Smooth muscle cell (in vitro differentiated cells): ENCODE measurements around the gene NRL. TPM values are rescaled to one million over a fixed set of nuclear protein-coding genes. Genes with fewer than 3 reads are reported as not detected.
A peak's percentile ranks its signal among the peaks of the same experiment; 100 is the strongest.

Experiments
- DNase-seq: peaks from one replicate; lab custom pipeline; 2025; ENCODE audit not compliant: unreplicated experiment; lab: John Stamatoyannopoulos, UW
- H2AFZ ChIP-seq: fragments of 200-600 bp; sonication (generic); 2 replicates; pipeline ENCODE4 v1.6.0; 2016; ENCODE audit warnings: antibody characterized with exemption, low read depth, mild to moderate bottlenecking
- H3F3A ChIP-seq: fragments of 200-600 bp; sonication (generic); 2 replicates; pipeline ENCODE4 v1.6.0; 2017; ENCODE audit warnings: antibody characterized with exemption, low read depth
- H3K27ac ChIP-seq: fragments of 200-600 bp; sonication (generic); 2 replicates; pipeline ENCODE4 v1.5.1; 2016; ENCODE audit warnings: low read depth, mild to moderate bottlenecking
- H3K27me3 ChIP-seq: fragments of 200-600 bp; sonication (generic); 2 replicates; pipeline ENCODE4 v1.6.1; 2016; ENCODE audit warnings: low read depth, mild to moderate bottlenecking
- H3K36me3 ChIP-seq: fragments of 200-600 bp; sonication (generic); 2 replicates; pipeline ENCODE4 v1.5.1; 2016; ENCODE audit warnings: low read depth
- H3K4me1 ChIP-seq: fragments of 200-600 bp; sonication (generic); 2 replicates; pipeline ENCODE4 v1.5.1; 2016; ENCODE audit warnings: low read depth
- H3K4me2 ChIP-seq: fragments of 200-600 bp; sonication (generic); 2 replicates; pipeline ENCODE4 v1.6.0; 2016; ENCODE audit warnings: mild to moderate bottlenecking
- H3K4me3 ChIP-seq: fragments of 200-600 bp; sonication (generic); 2 replicates; pipeline ENCODE4 v1.5.1; 2016; ENCODE audit warnings: mild to moderate bottlenecking
- H3K79me2 ChIP-seq: fragments of 200-600 bp; sonication (generic); 2 replicates; pipeline ENCODE4 v1.6.0; 2016; ENCODE audit warnings: low read depth, mild to moderate bottlenecking
- H3K9ac ChIP-seq: fragments of 200-600 bp; sonication (generic); 2 replicates; pipeline ENCODE4 v1.6.0; 2016; ENCODE audit warnings: low read depth
- H3K9me3 ChIP-seq: fragments of 200-600 bp; sonication (generic); replicated peaks from 2 replicates; pipeline ENCODE4 v1.5.1; 2016; ENCODE audit warnings: low read depth
- H4K20me1 ChIP-seq: fragments of 200-600 bp; sonication (generic); 2 replicates; pipeline ENCODE4 v1.6.0; 2016; ENCODE audit warnings: low read depth
- WGBS: methylation state at CpG from one replicate; pipeline ENCODE4 v1.1.7; 2016; ENCODE audit warnings: low lambda C conversion rate; 5-methylcytosine and 5-hydroxymethylcytosine counted together
- polyA plus RNA-seq: library from polyadenylated mRNA; unstranded; fragments of >200 nt; fragmentation: Nextera tagmentation; extraction: Ambion mirVana; gene quantifications from 2 replicates; pipeline ENCODE4 v1.2.1, GENCODE V29; 2016
- total RNA-seq: library from RNA; depleted of rRNA; stranded (reverse); fragments of >200 nt; gene quantifications from 2 replicates; pipeline ENCODE4 v1.2.3, GENCODE V29; 2014
- TF ChIP-seq, protein P1 (sequence below): fragments of 200-600 bp; sonication (generic); IDR thresholded peaks from 2 replicates; pipeline ENCODE4 v1.5.1; 2017; ENCODE audit warnings: borderline replicate concordance, mild to moderate bottlenecking, antibody characterized with exemption; ENCODE audit not compliant: insufficient read depth, poor library complexity, severe bottlenecking

Gene NRL
- total and polyA plus RNA-seq, 2 experiments from 2014 or later: 1.3 to 1.9 TPM

DNA sequence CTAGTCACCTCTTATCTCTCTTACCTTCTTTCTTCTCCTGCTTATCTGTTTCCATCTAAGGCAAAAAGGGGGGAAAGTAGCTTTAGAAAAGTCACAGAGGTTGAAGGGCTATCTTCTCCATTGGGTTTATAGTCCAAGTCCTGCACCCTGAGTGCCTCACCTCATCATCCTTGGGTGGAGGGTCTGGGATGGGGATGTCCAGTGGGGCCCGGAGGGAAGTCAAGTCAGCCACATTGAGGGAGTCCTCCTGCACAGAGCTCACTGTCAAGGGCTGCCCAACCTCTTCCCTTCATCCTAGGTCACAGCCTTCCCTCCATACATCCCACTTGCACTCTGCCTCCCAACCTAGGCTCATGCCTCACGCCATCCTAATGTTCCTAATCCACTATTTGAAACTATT lies 30.5 kb upstream of the NRL start:
- peak overlapping the region; percentile 86 for H3K4me3 ChIP-seq
- H3K4me2 ChIP-seq: no peak overlapping the region
- peaks cover 30% of the 10 kb centered on the region for H3K79me2 ChIP-seq
- peaks cover 9% of the 10 kb centered on the region for H4K20me1 ChIP-seq
- peak overlapping the region; percentile 93 for H3K27ac ChIP-seq
- peaks cover 16% of the 10 kb centered on the region for H3F3A ChIP-seq
- TF ChIP-seq, protein P1, sequence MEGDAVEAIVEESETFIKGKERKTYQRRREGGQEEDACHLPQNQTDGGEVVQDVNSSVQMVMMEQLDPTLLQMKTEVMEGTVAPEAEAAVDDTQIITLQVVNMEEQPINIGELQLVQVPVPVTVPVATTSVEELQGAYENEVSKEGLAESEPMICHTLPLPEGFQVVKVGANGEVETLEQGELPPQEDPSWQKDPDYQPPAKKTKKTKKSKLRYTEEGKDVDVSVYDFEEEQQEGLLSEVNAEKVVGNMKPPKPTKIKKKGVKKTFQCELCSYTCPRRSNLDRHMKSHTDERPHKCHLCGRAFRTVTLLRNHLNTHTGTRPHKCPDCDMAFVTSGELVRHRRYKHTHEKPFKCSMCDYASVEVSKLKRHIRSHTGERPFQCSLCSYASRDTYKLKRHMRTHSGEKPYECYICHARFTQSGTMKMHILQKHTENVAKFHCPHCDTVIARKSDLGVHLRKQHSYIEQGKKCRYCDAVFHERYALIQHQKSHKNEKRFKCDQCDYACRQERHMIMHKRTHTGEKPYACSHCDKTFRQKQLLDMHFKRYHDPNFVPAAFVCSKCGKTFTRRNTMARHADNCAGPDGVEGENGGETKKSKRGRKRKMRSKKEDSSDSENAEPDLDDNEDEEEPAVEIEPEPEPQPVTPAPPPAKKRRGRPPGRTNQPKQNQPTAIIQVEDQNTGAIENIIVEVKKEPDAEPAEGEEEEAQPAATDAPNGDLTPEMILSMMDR: no peak
- H3K9ac ChIP-seq: no peak overlapping the region
- no peaks in the 10 kb centered on the region for H3K9me3 ChIP-seq
- no peak for DNase-seq
- H2AFZ ChIP-seq: no peak overlapping the region
- H3K36me3 ChIP-seq: no peaks in the 10 kb centered on the region
- WGBS: 98% methylated on average over 2 of the region's 2 CpGs
- no peaks in the 10 kb centered on the region for H3K27me3 ChIP-seq
- peaks cover 15% of the 10 kb centered on the region for H3K4me1 ChIP-seq

DNA sequence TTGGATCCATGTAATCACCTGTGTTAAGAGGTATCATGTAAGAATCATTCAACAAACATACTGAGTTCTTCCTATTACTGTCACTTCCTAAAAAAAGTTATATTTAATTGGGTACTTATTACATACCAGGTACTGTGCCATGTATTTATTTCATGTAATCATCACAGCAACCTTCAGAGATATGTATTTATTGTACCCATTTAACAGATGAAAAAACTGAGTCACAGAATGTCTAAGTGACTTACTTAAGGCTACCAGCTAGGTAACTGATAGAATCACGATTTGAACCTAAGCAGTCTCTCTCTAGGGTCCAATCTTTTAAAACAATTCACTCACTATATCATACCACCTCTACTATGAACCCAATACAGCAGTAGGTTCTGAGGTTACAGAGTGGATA lies 29.7 kb upstream of the NRL start:
- Histone ChIP-seq H3K4me1 (peaks cover 23% of the 10 kb centered on the region), H3K4me2 (no peak overlapping the region), H3F3A (peaks cover 16% of the 10 kb centered on the region), H3K27ac (no peak overlapping the region), H3K9me3 (no peaks in the 10 kb centered on the region), H3K79me2 (peaks cover 38% of the 10 kb centered on the region), H3K9ac (no peak overlapping the region), H3K4me3 (no peak overlapping the region), H2AFZ (no peak overlapping the region), H3K36me3 (no peaks in the 10 kb centered on the region), H4K20me1 (peaks cover 13% of the 10 kb centered on the region), H3K27me3 (no peaks in the 10 kb centered on the region)
- 96% methylated on average over 1 of the region's 1 CpG for WGBS
- TF ChIP-seq, protein P1: no peak
- no peak for DNase-seq

DNA sequence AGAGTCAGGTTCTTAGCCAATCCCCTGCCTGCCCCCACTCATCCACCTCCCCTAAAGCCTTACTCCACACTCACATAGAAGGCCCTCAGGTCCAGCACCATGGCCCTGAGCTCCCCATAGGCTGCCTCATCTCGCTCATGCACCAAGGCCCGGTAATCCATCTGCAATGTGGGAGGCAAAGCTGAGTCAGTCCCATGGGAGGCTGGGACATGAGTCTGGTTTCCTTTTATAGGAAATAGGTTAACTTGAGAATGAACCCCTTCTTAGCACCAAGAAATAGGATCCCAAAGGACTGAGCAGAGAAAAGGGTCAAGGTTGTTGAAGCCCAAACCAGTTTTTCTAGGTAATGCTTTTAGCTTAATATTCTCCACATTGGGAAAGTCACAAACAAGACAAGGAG lies 28.8 kb upstream of the NRL start:
- H2AFZ ChIP-seq: no peak overlapping the region
- DNase-seq: no peak
- peaks cover 16% of the 10 kb centered on the region for H4K20me1 ChIP-seq
- 43% methylated on average over 2 of the region's 2 CpGs for WGBS
- TF ChIP-seq, protein P1: no peak
- peaks cover 21% of the 10 kb centered on the region for H3K4me1 ChIP-seq
- no peak overlapping the region for H3K4me2 ChIP-seq
- H3F3A ChIP-seq: peaks cover 16% of the 10 kb centered on the region
- H3K36me3 ChIP-seq: no peaks in the 10 kb centered on the region
- H3K4me3 ChIP-seq: no peak overlapping the region
- no peaks in the 10 kb centered on the region for H3K27me3 ChIP-seq
- no peaks in the 10 kb centered on the region for H3K9me3 ChIP-seq
- H3K27ac ChIP-seq: no peak overlapping the region
- H3K9ac ChIP-seq: no peak overlapping the region
- peaks cover 39% of the 10 kb centered on the region for H3K79me2 ChIP-seq
